ENCODE results near the gene FHOD3.
A peak's percentile ranks its signal among the peaks of the same experiment; 100 is the strongest.
"Not testable (repeated sequence)": the region's sequence is repeated elsewhere in the genome, so short reads cannot be mapped to it uniquely, and the experiment has no call there.

Gene FHOD3

DNA sequence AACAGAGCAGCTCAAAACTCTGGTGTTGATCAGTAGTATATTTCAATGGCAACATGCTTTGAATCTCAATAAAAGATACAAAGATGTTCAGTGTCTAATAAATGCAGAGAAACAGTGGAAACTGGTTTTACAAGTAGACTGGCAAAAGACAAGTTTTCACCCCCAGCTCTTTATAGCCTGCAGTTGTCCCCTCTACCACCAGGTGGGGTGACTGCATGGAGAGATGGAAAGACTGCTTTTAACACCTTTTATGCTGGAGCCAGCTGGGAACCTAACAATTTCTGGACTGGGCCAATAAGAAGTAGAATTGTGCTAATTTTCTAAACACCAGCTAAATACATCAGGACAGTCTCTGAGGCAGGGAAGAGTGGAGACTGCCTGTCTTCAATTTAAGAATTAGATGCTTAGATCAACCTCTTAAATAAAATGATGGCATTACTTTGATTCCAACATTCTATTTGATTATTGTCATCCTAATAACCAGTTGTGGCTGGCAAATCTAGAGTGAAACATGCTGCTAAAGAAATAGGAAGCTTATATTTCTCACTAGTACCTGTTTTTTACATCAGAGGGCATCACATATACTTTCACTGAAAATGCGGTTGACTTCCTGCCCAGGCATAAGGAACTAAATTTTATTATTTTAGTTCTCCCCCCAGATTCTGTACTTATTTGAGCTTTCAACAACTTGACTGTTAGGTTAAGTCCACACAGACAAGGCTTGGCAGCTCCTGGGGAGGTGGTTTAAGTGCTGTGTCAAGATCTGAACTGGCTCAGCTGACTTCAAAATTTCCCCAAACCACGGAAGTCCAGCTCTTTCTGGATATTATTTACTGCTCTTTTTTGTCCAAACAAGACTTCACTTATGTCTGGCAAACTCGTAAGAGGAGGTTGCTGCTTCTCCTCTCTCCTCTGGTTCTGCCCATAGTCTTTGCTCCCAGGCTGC, 390.8 kb downstream of the FHOD3 start:
- DNase-seq = no peak

DNA sequence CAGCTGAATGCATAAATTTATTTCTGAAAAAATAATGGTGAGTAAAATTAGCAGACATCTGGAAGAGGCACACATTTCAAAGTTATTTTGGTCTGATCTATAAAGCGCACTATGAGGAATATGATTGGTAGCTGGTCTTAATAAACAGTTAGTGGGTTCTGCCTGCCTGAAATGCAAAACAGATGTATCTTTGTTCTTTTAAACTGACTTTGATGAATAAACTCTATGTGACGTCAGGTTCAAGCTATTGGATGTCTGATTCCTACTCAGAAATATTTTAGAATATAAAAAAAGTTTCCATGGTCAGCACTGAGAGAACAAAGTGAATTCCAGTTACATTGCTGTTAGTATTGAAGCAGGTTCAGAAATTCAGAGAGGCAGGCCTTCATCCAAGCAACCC, 394.9 kb downstream of the FHOD3 start:
- DNase-seq = no peak

GRCh38 chr18:36692921-36693332, 395.4 kb downstream of the FHOD3 start:
- DNase-seq = no peak

DNA sequence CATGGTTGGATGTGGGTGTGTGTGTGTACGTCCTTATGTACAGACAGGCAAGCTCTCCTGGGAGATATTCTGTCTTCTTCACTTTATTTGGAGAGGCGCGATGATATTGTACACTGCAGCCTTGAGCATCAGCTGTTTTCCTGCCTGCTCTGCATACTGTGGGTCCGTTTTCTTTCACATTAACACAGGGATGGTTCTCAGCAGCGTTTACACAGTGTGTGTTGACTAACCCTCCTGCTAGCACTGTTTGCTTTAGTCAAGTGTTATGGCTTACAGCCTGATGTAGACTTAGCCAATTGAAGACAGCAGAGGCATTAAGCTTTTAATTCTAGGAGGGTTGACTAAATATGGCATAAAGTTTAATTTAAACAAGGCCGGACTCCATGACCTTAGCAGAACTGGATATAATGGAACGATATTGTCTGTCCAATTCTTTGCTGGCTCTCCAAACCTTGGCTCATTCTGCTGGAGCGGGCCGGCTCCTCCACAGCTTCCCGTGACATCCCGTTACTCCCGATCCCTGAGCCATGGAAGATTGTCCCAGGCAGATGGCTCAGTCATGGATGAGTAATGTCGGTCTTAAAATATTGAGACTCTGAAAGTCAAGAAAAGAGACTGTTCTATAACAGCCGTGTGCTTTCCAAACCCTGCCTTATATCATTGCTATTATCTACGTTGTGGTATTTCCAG, 396.6 kb downstream of the FHOD3 start:
- DNase-seq = peak; percentile 21

DNA sequence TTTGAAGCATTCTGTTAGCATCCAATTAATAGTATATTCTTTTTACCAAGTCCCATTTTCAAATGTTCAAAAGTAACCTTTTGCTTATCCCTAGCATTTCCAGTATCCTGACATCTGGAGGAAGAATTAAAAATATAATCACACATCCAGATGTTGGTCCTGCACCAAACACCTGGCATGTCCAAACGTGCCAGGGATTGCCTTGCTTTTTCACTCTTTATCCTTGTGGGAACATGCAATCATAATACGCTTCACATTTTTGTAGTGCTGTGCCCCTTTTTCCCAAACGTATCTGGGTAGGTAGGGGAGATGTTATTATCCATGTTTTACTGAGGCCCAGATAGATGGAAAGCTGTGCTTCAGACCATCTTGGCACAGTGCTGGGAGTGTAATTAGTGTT, 398.3 kb downstream of the FHOD3 start:
- no peak for DNase-seq

DNA sequence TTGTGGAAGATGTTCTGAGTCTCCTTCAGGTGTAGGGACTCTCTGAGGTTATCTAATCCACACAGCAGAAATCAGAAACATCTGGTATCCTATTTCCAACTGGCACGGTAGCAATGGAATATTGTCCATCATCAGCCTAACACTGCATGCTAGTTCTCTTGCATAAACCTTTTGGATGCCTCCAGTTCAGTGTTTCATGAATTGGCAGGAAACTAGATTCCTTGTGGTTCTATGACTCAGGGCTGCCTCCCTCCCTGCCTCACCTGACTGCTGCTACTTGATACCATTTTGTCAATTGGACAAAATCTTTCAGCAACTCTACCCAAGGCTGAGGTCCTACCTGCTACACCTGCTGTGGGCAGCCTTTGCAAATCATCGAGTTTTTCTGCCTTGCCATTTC, 400.4 kb downstream of the FHOD3 start:
- no peak for DNase-seq

- no peak for DNase-seq
Measured at GRCh38 chr18:36700955-36701354, 403.4 kb downstream of the FHOD3 start.

GRCh38 chr18:36702401-36703013, 405.0 kb downstream of the FHOD3 start:
- DNase-seq = no peak

DNA sequence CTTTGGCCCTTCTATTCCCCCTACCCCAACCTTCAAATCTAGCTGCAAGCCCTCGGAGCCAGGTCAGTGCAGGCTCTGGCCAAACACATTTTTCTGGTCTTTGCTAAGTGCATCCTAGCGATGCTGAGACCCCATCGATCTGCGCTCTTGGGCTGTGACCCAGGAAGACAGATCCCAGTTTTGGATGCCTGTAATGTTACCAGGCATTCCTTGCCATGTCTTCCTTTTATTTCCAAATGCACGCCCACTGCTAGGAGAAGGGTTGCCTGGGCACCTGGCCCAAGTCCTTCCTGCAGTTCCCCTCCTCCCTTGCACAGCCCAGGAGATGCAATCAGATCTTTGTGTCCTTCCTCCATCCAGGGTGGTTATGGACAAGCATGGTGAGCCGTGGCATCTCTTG, 406.6 kb downstream of the FHOD3 start:
- no peak for DNase-seq

GRCh38 chr18:36706134-36706881, 408.8 kb downstream of the FHOD3 start:
- no peak for DNase-seq

GRCh38 chr18:36708366-36708765, 410.9 kb downstream of the FHOD3 start:
- no peak for DNase-seq

DNA sequence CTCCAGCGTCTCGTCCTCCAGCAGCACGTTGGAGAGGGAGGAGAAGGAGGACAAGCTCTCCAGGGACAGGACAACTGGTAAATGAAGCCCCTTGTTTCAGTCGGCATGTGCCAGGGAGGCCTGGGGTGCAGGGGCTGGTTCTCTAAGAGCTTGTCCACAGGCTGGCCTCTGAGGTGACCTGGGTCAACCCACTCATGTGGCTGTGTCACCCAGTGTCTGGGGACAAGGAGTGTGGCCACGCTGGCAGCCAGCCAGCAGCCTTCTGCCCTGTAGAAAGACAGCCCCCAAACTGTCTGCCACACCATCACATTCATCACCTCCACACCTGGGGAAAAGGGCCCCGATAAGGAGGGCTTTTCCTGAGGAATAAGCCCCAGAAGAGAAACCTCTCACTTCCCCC, 411.8 kb downstream of the FHOD3 start:
- DNase-seq = no peak

- DNase-seq = no peak
Measured at GRCh38 chr18:36711014-36711725, 413.7 kb downstream of the FHOD3 start.

DNA sequence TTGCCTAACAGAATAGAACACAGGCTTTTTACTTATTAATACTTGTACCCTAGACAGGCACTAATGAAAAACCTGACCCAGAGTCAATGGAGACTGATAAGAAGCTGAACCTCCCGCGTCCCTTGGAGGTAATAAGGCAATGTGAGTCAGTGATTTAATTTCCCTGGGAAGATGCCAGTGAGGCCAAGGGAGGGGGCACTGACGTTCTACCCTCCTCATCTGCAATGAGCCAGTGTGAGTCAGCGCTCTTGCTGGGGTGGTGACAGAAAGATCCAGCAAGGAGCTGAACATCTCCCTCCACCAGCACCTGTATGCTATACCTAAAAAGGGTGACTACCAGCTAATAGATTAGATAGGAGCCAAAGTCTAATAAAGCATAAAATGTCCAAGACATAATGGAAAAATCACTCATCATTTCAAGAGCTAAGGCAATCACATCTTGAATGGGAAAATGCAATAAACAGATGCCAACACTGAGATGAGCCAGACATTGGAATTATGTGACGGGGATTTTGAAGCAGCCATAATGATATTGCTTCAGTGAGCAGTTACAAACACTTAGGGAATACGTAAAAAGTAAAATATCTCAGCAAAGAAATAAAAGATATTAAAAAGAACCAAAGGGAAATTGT, 414.4 kb downstream of the FHOD3 start:
- no peak for DNase-seq

- DNase-seq = no peak
Measured at GRCh38 chr18:36714476-36714875, 417.0 kb downstream of the FHOD3 start.

DNA sequence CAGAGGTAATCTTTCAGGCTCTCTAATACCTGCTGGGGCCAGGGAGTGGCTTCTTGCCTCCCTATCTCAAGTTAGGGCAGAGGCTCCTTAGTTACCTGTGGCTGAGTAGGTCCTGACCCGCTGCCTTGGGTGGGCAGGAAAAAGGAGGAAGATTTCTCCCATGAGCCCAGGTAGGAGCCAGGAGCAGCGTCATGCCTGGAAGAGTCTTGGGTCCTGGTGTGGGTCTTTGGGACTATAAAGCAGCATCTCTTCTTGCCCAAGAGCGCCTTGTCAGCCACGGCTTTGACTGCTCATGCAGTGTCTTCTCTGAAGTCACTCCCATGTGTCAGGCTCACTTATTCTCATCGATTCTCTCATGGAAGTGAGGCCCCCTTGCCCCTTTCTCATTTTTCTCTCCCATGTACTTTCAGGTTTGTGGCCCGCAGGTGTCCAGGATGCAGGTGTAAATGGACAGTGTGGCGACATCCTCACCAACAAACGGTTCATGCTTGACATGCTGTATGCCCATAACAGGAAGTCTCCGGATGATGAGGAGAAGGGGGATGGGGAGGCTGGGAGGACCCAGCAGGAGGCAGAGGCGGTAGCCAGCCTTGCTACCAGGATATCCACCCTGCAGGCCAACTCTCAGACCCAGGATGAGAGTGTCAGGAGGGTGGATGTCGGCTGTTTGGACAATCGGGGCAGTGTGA, 420.1 kb downstream of the FHOD3 start:
- no peak for DNase-seq

DNA sequence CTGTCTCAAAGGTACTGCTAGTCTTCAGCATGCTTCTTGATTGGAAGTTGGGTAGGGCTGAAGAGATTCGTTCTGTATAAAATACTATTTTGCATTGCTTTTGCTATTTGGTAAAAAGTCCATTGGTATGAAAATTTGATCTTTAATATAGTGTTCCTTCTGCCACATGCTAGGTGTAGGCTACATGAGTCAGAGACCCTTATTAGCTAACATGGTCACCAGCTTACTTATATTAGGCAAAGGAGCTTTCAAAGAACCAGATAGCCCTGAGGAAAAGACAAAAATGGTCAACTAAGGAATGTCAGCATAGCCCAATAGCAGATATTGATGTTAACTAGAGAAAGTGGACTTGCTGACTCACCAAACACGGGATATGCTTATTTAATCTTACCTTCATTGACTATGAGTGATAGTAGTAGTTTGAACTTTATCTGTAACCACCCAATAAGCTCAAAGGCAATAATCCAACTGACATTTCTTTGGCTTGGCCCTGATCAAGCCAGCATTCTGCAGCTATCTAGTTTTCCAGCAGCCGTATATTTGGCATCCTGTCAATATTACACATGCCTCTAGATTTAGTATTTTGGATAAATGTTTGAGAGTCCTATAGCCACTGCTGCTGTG, 421.3 kb downstream of the FHOD3 start:
- no peak for DNase-seq

DNA sequence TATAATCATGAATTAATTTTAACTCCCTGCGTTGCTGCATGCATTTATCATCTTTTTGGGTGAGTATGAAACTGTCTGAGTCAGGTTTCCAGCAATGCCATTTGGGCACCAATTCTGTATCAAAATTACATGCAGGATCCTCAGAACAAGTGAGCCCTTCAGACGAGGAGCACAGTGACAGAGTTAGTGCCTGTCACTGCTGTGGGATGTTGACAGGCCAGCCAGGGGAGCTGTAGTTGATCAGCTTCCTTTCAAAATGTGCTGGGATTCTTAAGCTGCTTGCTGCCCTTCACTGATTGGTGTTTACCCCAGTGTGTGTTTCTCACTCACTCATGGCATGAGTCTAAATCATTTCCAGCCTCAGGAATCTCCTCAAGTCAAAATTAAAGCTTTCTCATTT, 422.1 kb downstream of the FHOD3 start:
- no peak for DNase-seq

DNA sequence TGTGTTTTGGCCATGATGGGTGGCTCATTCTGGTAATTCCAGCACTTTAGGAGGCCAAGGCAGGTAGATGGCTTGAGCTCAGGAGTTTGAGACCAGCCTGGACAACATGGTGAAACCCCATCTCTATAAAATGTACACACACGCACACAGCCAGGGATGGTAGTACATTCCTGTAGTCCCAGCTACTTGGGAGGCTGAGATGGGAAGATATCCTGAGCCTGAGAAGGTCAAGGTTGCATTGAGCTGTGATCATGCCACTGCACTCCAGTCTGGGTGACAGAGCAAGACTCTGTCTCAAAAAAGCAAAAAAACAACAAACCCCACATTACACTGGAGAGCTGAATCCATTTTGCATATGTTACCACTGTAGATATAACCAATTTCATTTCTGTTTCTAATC, 423.8 kb downstream of the FHOD3 start:
- DNase-seq = not testable (repeated sequence)

GRCh38 chr18:36724169-36724568, 426.7 kb downstream of the FHOD3 start:
- no peak for DNase-seq

GRCh38 chr18:36724591-36725001, 427.1 kb downstream of the FHOD3 start:
- no peak for DNase-seq

Measured in NCI-H524 treated with DMSO at 0.1 percent for 48 hours (cell line).